ENCODE results near the gene WIPF2. TPM values are rescaled to one million over a fixed set of nuclear protein-coding genes. Genes with fewer than 3 reads are reported as not detected.
A peak's percentile ranks its signal among the peaks of the same experiment; 100 is the strongest.

WIPF2 gene
- total RNA-seq, 4 donors from 2014 or later = 4.6 to 6.2 (median 5.4) TPM

GRCh38 chr17:40314584-40314956, 95.5 kb downstream of the WIPF2 start:
- H3K4me3 ChIP-seq = no peak overlapping the region
- in situ Hi-C loops (cut with MboI; ENCODE audit: low sequenced_read_pairs in 4 of 4) (no loop called here), intact Hi-C loops (cut with DNase I; ENCODE audit: low total_unique reads) (loop anchor here (10.0 kb wide), 1 partner anchor 300 kb away; the partner anchor contains the start of gene CSF3)
- H3K27ac ChIP-seq = peak overlapping the region; percentile 95 to 100 (median 98)
- no peaks in the 10 kb centered on the region for H3K27me3 ChIP-seq
- peaks cover 80 to 89% of the 10 kb centered on the region in 2 donors for H3K4me1 ChIP-seq
- ATAC-seq (peak; percentile 40 to 46), DNase-seq (peak; percentile 95 to 99)
- H3K36me3 ChIP-seq = no peaks in the 10 kb centered on the region
- no peaks in the 10 kb centered on the region for H3K9me3 ChIP-seq
- TF ChIP-seq POLR2A (IDR thresholded peaks at IDR 0.05) (peak; percentile 44 to 52), CTCF (IDR thresholded peaks at IDR 0.05 in 4 of 5, conservative IDR thresholded peaks at IDR 0.05 in 1 of 5) (peak in 2 of 5 experiments; percentile 26 to 33)

- no peak for ATAC-seq
- in situ Hi-C loops (cut with MboI; ENCODE audit: low sequenced_read_pairs in 4 of 4) = no loop called here
- H3K4me1 ChIP-seq = peaks cover 80 to 89% of the 10 kb centered on the region in 2 donors
Measured at GRCh38 chr17:40315206-40315605, 96.1 kb downstream of the WIPF2 start.

GRCh38 chr17:40315678-40316570, 96.8 kb downstream of the WIPF2 start:
- TF ChIP-seq POLR2A (IDR thresholded peaks at IDR 0.05) (no peak), CTCF (IDR thresholded peaks at IDR 0.05 in 4 of 5, conservative IDR thresholded peaks at IDR 0.05 in 1 of 5) (no peak)
- Histone ChIP-seq H3K27me3 (no peaks in the 10 kb centered on the region), H3K4me1 (peaks cover 78 to 89% of the 10 kb centered on the region in 2 donors), H3K36me3 (no peaks in the 10 kb centered on the region), H3K9me3 (no peaks in the 10 kb centered on the region), H3K27ac (peak overlapping the region; percentile 95 to 100 (median 98)), H3K4me3 (peak overlapping the region in 1 of 4 donors; percentile 100)
- ATAC-seq (no peak), DNase-seq (peak in 1 of 2 donors; percentile 22)
- in situ Hi-C loops (cut with MboI; ENCODE audit: low sequenced_read_pairs in 4 of 4) (no loop called here), intact Hi-C loops (cut with DNase I; ENCODE audit: low total_unique reads) (loop anchor here (5.0 to 10.0 kb wide), 2 partner anchors 204 to 301 kb away; partner anchors contain the start of gene CSF3)

More at GRCh38 chr17:40315206-40315605, 96.1 kb downstream of the WIPF2 start:
- Histone ChIP-seq H3K9me3 (no peaks in the 10 kb centered on the region), H3K4me3 (no peak overlapping the region), H3K36me3 (no peaks in the 10 kb centered on the region), H3K27me3 (no peaks in the 10 kb centered on the region), H3K27ac (peak overlapping the region; percentile 95 to 100 (median 98))
- no peak for DNase-seq
- TF ChIP-seq POLR2A (IDR thresholded peaks at IDR 0.05) (no peak), CTCF (IDR thresholded peaks at IDR 0.05 in 4 of 5, conservative IDR thresholded peaks at IDR 0.05 in 1 of 5) (no peak)
- intact Hi-C loops (cut with DNase I; ENCODE audit: low total_unique reads) = loop anchor here (5.0 to 10.0 kb wide), 2 partner anchors 203 to 300 kb away; partner anchors contain the start of gene CSF3

- Histone ChIP-seq H3K4me3 (peak overlapping the region; percentile 42 to 100 (median 90)), H3K4me1 (peaks cover 76 to 89% of the 10 kb centered on the region in 2 donors), H3K9me3 (no peaks in the 10 kb centered on the region), H3K36me3 (no peaks in the 10 kb centered on the region), H3K27ac (peak overlapping the region; percentile 95 to 100 (median 98)), H3K27me3 (no peaks in the 10 kb centered on the region)
- DNase-seq (peak in 1 of 2 donors; percentile 62), ATAC-seq (no peak)
- intact Hi-C loops (cut with DNase I; ENCODE audit: low total_unique reads) = loop anchor here (5.0 to 10.0 kb wide), 2 partner anchors 204 to 302 kb away; partner anchors contain the start of gene CSF3
- in situ Hi-C loops (cut with MboI; ENCODE audit: low sequenced_read_pairs in 4 of 4) = no loop called here
- TF ChIP-seq POLR2A (IDR thresholded peaks at IDR 0.05) (no peak), CTCF (IDR thresholded peaks at IDR 0.05 in 4 of 5, conservative IDR thresholded peaks at IDR 0.05 in 1 of 5) (peak in 1 of 5 experiments; percentile 8)
Measured at GRCh38 chr17:40316571-40317344, 97.7 kb downstream of the WIPF2 start.

All from gastrocnemius medialis (tissue), 4 donors.